ENCODE measurements around the gene MLXIPL.
"Not testable (repeated sequence)": the region's sequence is repeated elsewhere in the genome, so short reads cannot be mapped to it uniquely, and the experiment has no call there.

The MLXIPL gene

DNA sequence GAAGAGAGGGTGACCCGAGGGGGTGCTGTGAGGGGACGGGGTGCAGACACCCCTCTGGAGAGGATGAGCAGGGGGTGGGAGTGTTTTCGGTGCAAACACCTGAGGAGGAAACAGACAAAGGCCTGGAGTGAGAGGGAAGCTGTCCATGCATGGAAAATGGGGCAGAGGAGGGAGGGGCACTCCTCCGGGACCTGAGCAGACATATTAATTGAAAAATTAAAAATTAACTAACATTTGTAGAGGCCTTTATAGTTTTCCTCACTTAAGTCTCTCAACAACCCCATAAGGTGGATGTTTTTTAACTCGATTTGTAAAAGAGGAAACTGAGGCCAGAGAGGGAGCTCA is 44.5 kb upstream of the MLXIPL start:
- TF ChIP-seq MYC (IDR thresholded peaks at IDR 0.05; ENCODE audit: low read depth, low read length) (no peak), POLR2A (IDR thresholded peaks at IDR 0.05; ENCODE audit: extremely low read depth, insufficient read length) (no peak)
- TF ChIP-seq, protein P1, sequence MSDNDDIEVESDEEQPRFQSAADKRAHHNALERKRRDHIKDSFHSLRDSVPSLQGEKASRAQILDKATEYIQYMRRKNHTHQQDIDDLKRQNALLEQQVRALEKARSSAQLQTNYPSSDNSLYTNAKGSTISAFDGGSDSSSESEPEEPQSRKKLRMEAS (IDR thresholded peaks at IDR 0.05; ENCODE audit: low read depth, low read length) = no peak
- TF ChIP-seq, protein P2, sequence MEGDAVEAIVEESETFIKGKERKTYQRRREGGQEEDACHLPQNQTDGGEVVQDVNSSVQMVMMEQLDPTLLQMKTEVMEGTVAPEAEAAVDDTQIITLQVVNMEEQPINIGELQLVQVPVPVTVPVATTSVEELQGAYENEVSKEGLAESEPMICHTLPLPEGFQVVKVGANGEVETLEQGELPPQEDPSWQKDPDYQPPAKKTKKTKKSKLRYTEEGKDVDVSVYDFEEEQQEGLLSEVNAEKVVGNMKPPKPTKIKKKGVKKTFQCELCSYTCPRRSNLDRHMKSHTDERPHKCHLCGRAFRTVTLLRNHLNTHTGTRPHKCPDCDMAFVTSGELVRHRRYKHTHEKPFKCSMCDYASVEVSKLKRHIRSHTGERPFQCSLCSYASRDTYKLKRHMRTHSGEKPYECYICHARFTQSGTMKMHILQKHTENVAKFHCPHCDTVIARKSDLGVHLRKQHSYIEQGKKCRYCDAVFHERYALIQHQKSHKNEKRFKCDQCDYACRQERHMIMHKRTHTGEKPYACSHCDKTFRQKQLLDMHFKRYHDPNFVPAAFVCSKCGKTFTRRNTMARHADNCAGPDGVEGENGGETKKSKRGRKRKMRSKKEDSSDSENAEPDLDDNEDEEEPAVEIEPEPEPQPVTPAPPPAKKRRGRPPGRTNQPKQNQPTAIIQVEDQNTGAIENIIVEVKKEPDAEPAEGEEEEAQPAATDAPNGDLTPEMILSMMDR (IDR thresholded peaks at IDR 0.05; ENCODE audit: low read depth, low read length) = no peak
- no peak overlapping the region for H3K4me3 ChIP-seq (ENCODE audit: low read depth, low read length)
- no peak for DNase-seq (ENCODE audit: low read depth)

DNA sequence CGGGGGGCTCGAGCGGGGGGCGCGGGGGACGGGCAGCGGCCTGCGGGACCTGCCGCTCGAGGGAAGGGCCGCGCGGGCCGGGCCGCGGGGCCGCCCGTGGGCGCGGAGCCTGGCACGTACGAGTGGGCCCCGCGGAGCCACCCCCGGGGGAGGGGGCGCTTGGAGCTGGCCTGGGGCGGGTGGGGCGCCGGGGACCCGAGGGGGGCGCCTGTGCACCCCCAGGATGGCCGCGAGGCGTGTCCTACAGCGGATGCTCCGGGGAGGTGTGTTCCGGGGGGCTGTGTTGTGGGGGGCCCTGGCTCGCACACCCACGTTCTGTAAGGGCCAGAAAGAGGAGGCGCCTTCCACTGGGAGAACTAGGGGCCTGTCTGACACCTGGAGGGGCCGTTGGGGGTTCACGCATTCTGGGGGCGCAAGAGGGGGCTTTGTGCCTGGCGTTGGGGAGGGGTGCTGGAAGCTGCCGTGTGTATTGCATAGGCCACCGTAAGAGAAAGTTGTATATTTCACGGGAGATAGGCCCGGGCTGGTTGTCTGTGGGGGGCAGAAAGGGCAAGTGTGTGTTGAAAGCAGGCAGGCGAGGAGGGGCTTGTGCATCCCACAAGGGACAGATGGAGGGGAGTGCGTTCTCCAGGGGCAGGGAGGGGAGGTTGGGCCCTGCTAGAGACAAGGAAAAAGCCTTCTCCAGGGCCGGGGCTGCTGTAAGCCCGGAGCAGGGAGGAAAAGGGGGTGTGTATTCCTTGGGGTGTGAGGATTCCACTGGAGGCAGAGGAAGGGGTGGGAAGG is 44.0 kb upstream of the MLXIPL start:
- DNase-seq (ENCODE audit: low read depth) = no peak
- TF ChIP-seq POLR2A (IDR thresholded peaks at IDR 0.05; ENCODE audit: extremely low read depth, insufficient read length) (no peak), MYC (IDR thresholded peaks at IDR 0.05; ENCODE audit: low read depth, low read length) (no peak)
- TF ChIP-seq, protein P1 (IDR thresholded peaks at IDR 0.05; ENCODE audit: low read depth, low read length) = no peak
- TF ChIP-seq, protein P2 (IDR thresholded peaks at IDR 0.05; ENCODE audit: low read depth, low read length) = no peak

DNA sequence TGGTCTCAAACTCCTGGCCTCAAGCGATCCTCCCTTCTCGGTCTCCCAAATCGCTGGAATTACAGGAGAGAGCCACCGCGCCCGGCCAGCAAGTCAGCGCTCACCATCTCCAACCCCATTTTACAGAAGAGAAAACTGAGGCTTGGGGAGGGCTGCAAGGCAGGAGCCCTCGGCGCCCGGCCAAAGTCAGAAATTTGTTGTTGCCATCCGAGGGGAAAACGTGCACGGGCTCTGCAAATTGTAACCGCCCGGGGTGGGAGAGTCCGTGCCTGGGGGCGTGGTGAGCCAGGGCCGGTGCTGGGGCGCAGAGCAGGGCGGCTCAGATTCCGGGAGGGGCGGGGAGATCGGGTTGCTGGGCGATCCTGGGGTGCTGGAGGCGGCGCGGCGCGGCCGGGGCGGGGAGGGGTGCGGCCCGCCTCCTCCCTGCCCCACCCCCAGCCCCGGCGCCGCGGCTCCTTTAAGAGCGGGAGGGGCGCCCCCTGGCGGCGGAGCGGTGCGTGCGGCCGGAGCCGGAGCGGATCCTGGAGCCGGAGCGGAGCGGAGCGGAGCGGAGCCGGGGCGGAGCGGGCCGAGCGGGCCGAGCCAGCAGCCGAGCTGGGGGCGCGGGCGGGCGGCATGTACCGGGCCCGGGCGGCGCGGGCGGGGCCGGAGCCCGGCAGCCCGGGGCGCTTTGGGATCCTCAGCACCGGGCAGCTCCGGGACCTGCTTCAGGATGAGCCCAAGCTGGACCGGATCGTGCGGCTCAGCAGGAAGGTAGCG is 43.2 kb upstream of the MLXIPL start, which contains the start of gene VPS37D:
VPS37D (plus strand) TSS at position 488 of the 759 bp plus-strand sequence; CDS start at position 616, 128 bp downstream.
- DNase-seq (ENCODE audit: low read depth) = peak; percentile 93
- H3K4me3 ChIP-seq (ENCODE audit: low read depth, low read length) = no peak within 1 kb of the TSS
- TF ChIP-seq, protein P1 (IDR thresholded peaks at IDR 0.05; ENCODE audit: low read depth, low read length) = no peak
- TF ChIP-seq, protein P2 (IDR thresholded peaks at IDR 0.05; ENCODE audit: low read depth, low read length) = peak; percentile 76
- no peak for TF ChIP-seq MYC (IDR thresholded peaks at IDR 0.05; ENCODE audit: low read depth, low read length)

More for the DNA sequence above, 44.0 kb upstream of the MLXIPL start:
- H3K4me3 ChIP-seq (ENCODE audit: low read depth, low read length) = no peak overlapping the region

DNA sequence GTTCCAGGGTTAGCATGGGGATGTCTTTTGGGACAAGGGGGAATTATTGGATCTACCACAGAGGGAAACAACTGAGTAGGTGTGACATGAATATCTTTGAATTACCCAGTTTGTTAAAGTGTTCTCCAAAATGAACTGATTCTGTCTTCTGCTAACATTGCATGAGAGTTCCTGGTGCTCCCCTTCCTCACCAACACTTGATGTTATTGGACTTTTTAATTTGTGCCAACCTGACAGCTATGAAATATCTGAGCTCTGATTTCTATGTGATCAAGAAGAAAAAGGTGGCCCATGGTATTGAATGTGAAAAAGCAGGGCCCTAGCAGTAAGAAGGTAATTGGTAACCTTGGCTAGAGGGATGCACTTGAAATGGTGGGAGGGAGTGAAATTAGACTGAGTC is 38.7 kb upstream of the MLXIPL start:
- TF ChIP-seq POLR2A (IDR thresholded peaks at IDR 0.05; ENCODE audit: extremely low read depth, insufficient read length) (no peak), MYC (IDR thresholded peaks at IDR 0.05; ENCODE audit: low read depth, low read length) (no peak)
- TF ChIP-seq, protein P1 (IDR thresholded peaks at IDR 0.05; ENCODE audit: low read depth, low read length) = no peak
- TF ChIP-seq, protein P2 (IDR thresholded peaks at IDR 0.05; ENCODE audit: low read depth, low read length) = no peak
- no peak overlapping the region for H3K4me3 ChIP-seq (ENCODE audit: low read depth, low read length)
- no peak for DNase-seq (ENCODE audit: low read depth)

DNA sequence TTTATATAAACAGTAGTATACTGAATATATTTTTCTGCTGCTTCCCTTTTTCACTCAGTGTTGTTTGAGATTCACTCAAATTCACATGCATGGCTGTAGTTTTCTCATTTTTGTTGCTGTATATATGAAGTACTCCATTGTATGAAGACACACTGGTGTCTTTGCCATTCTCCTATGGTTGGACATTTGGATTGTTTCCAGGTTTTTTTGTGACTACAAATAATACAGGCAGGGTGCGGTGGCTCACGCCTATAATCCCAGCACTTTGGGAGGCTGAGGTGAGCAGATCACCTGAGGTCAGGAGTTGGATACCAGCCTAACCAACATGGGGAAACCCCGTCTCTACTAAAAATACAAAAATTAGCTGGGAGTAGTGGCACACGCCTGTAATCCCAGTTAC is 36.3 kb upstream of the MLXIPL start:
- not testable (repeated sequence) for DNase-seq (ENCODE audit: low read depth); H3K4me3 ChIP-seq (ENCODE audit: low read depth, low read length)

DNA sequence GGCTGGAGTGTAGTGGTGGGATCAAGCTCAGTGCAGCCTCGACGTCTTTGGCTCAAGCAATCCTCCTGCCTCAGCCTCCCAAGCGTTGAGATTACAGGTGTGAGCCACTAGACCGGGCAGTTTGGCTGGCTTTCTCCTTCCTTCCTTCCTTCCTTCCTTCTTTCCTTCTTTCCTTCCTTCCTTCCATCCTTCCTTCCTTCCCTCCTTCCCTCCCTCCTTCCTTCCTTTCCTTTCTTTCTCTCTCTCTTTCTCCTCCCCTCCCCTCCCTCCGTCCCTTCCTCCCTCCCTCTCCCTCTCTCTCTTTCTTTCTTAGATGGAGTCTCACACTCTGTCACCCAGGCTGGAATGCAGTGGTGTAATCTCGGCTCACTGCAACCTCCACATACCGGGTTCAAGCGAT is 35.7 kb upstream of the MLXIPL start:
- no peak overlapping the region for H3K4me3 ChIP-seq (ENCODE audit: low read depth, low read length)
- no peak for DNase-seq (ENCODE audit: low read depth)
- TF ChIP-seq MYC (IDR thresholded peaks at IDR 0.05; ENCODE audit: low read depth, low read length) (no peak), POLR2A (IDR thresholded peaks at IDR 0.05; ENCODE audit: extremely low read depth, insufficient read length) (no peak)
- TF ChIP-seq, protein P2 (IDR thresholded peaks at IDR 0.05; ENCODE audit: low read depth, low read length) = no peak
- TF ChIP-seq, protein P1 (IDR thresholded peaks at IDR 0.05; ENCODE audit: low read depth, low read length) = no peak

DNA sequence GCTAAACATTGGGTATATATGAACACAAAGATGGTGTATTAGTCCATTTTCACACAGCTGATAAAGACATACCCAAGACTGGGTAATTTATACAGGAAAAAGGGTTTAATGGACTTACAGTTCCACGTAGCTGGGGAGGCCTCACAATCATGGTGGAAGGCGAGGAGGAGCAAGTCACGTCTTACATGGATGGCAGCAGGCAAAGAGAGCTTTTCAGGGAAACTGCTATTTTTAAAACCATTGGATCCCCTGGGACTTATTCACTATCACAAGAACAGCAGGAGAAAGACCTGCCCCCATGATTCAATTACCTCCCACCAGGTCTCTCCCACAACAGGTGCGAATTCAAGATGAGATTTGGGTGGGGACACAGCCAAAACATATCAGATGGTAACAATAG is 31.0 kb upstream of the MLXIPL start:
- H3K4me3 ChIP-seq (ENCODE audit: low read depth, low read length); DNase-seq (ENCODE audit: low read depth): not testable (repeated sequence)

Measured in NB4 (cell line).